Measurements from ENCODE around the gene GSG1L.

GSG1L gene

GRCh38 chr16:27932542-27933135 is 130.9 kb downstream of the GSG1L start:
- DNase-seq = no peak

GRCh38 chr16:27929818-27930217 is 133.7 kb downstream of the GSG1L start:
- DNase-seq = peak in 1 of 2 experiments; percentile 1

GRCh38 chr16:27928542-27928941 is 135.0 kb downstream of the GSG1L start:
- DNase-seq = no peak

GRCh38 chr16:27927266-27927901 is 136.1 kb downstream of the GSG1L start:
- DNase-seq = no peak

GRCh38 chr16:27925612-27926011 is 137.9 kb downstream of the GSG1L start:
- DNase-seq = no peak

- peak in 1 of 2 experiments; percentile 22 for DNase-seq
Measured at GRCh38 chr16:27924411-27925118, 138.9 kb downstream of the GSG1L start.

- no peak for DNase-seq
Measured at GRCh38 chr16:27923751-27924150, 139.8 kb downstream of the GSG1L start.

- no peak for DNase-seq
Measured at GRCh38 chr16:27922433-27922832, 141.1 kb downstream of the GSG1L start.

GRCh38 chr16:27921134-27921533 is 142.4 kb downstream of the GSG1L start:
- DNase-seq = no peak

- DNase-seq = peak in 1 of 2 experiments; percentile 16
Measured at GRCh38 chr16:27920391-27920891, 143.1 kb downstream of the GSG1L start.

GRCh38 chr16:27918755-27919154 is 144.8 kb downstream of the GSG1L start:
- peak in 1 of 2 experiments; percentile 2 for DNase-seq

GRCh38 chr16:27917949-27918348 is 145.6 kb downstream of the GSG1L start:
- no peak for DNase-seq

- no peak for DNase-seq
Measured at GRCh38 chr16:27911486-27911885, 152.0 kb downstream of the GSG1L start.

GRCh38 chr16:27907457-27907972 is 156.0 kb downstream of the GSG1L start:
- DNase-seq = no peak

GRCh38 chr16:27906883-27907282 is 156.6 kb downstream of the GSG1L start:
- no peak for DNase-seq

GRCh38 chr16:27903046-27903655 is 160.4 kb downstream of the GSG1L start:
- no peak for DNase-seq

GRCh38 chr16:27902551-27902950 is 161.0 kb downstream of the GSG1L start:
- no peak for DNase-seq

- no peak for DNase-seq
Measured at GRCh38 chr16:27901956-27902355, 161.6 kb downstream of the GSG1L start.

GRCh38 chr16:27899736-27900135 is 163.8 kb downstream of the GSG1L start:
- DNase-seq = no peak

- DNase-seq = no peak
Measured at GRCh38 chr16:27894386-27894785, 169.1 kb downstream of the GSG1L start.

GRCh38 chr16:27892879-27893278 is 170.6 kb downstream of the GSG1L start:
- no peak for DNase-seq

- no peak for DNase-seq
Measured at GRCh38 chr16:27890866-27891265, 172.6 kb downstream of the GSG1L start.

GRCh38 chr16:27890006-27890405 is 173.5 kb downstream of the GSG1L start:
- no peak for DNase-seq
